Liver (tissue), 3 donors: ENCODE measurements around the gene CGN.

ENCODE experiments used
- EGR1 ChIP-seq, 2 donors: IDR thresholded peaks; 2 replicates each; pipeline ENCODE4 v1.6.1; 2016 to 2018; ENCODE audit warnings: antibody characterized with exemption in 2 of 2, low read depth in 2 of 2
- GABPA ChIP-seq, 2 donors: IDR thresholded peaks in 1 of 2; conservative IDR thresholded peaks in 1 of 2; 2 replicates each; pipeline ENCODE4 v1.6.1; 2016; ENCODE audit warnings: antibody characterized with exemption in 2 of 2, mild to moderate bottlenecking in 1 of 2, moderate library complexity in 1 of 2
- JUND ChIP-seq, 2 donors: IDR thresholded peaks; 2 replicates each; pipeline ENCODE4 v1.6.1; 2016; ENCODE audit warnings: antibody characterized with exemption in 2 of 2
- MAX ChIP-seq: IDR thresholded peaks from 2 replicates; pipeline ENCODE4 v1.6.1; 2016; ENCODE audit warnings: antibody characterized with exemption
- RXRA ChIP-seq, 2 donors: IDR thresholded peaks; 2 replicates each; pipeline ENCODE4 v1.6.1; 2017 to 2018; ENCODE audit warnings: antibody characterized with exemption in 2 of 2, mild to moderate bottlenecking in 1 of 2
- SP1 ChIP-seq: IDR thresholded peaks from 2 replicates; pipeline ENCODE4 v1.6.1; 2018; ENCODE audit warnings: antibody characterized with exemption, mild to moderate bottlenecking
- TAF1 ChIP-seq: conservative IDR thresholded peaks from 2 replicates; pipeline ENCODE4 v1.6.1; 2016; ENCODE audit warnings: antibody characterized with exemption, mild to moderate bottlenecking
- YY1 ChIP-seq: IDR thresholded peaks from 2 replicates; pipeline ENCODE4 v1.6.1; 2016; ENCODE audit warnings: antibody characterized with exemption, mild to moderate bottlenecking
- TF ChIP-seq, protein P1 (sequence below): fragments of 150-350 bp; IDR thresholded peaks from 2 replicates; pipeline ENCODE4 v1.5.1; 2017; ENCODE audit warnings: improper control_type of control experiment, low read depth, low read length; ENCODE audit not compliant: missing input control
- TF ChIP-seq, protein P2 (sequence below): IDR thresholded peaks from 2 replicates; pipeline ENCODE4 v1.6.1; 2016; ENCODE audit warnings: antibody characterized with exemption, mild to moderate bottlenecking
- donor health status: healthy.
- donor health status: healthy.

GRCh38 chr1:151502859-151503780, 8.1 kb upstream of the CGN start:
- TF ChIP-seq, protein P1, sequence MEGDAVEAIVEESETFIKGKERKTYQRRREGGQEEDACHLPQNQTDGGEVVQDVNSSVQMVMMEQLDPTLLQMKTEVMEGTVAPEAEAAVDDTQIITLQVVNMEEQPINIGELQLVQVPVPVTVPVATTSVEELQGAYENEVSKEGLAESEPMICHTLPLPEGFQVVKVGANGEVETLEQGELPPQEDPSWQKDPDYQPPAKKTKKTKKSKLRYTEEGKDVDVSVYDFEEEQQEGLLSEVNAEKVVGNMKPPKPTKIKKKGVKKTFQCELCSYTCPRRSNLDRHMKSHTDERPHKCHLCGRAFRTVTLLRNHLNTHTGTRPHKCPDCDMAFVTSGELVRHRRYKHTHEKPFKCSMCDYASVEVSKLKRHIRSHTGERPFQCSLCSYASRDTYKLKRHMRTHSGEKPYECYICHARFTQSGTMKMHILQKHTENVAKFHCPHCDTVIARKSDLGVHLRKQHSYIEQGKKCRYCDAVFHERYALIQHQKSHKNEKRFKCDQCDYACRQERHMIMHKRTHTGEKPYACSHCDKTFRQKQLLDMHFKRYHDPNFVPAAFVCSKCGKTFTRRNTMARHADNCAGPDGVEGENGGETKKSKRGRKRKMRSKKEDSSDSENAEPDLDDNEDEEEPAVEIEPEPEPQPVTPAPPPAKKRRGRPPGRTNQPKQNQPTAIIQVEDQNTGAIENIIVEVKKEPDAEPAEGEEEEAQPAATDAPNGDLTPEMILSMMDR: no peak
- no peak for TF ChIP-seq YY1
- no peak for TF ChIP-seq SP1
- TF ChIP-seq, protein P2, sequence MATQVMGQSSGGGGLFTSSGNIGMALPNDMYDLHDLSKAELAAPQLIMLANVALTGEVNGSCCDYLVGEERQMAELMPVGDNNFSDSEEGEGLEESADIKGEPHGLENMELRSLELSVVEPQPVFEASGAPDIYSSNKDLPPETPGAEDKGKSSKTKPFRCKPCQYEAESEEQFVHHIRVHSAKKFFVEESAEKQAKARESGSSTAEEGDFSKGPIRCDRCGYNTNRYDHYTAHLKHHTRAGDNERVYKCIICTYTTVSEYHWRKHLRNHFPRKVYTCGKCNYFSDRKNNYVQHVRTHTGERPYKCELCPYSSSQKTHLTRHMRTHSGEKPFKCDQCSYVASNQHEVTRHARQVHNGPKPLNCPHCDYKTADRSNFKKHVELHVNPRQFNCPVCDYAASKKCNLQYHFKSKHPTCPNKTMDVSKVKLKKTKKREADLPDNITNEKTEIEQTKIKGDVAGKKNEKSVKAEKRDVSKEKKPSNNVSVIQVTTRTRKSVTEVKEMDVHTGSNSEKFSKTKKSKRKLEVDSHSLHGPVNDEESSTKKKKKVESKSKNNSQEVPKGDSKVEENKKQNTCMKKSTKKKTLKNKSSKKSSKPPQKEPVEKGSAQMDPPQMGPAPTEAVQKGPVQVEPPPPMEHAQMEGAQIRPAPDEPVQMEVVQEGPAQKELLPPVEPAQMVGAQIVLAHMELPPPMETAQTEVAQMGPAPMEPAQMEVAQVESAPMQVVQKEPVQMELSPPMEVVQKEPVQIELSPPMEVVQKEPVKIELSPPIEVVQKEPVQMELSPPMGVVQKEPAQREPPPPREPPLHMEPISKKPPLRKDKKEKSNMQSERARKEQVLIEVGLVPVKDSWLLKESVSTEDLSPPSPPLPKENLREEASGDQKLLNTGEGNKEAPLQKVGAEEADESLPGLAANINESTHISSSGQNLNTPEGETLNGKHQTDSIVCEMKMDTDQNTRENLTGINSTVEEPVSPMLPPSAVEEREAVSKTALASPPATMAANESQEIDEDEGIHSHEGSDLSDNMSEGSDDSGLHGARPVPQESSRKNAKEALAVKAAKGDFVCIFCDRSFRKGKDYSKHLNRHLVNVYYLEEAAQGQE: no peak
- TF ChIP-seq TAF1: no peak
- TF ChIP-seq EGR1 (IDR thresholded peaks at IDR 0.05; ENCODE audit: low read depth in 2 of 2): no peak
- TF ChIP-seq MAX: no peak
- no peak for TF ChIP-seq JUND (IDR thresholded peaks at IDR 0.05)
- TF ChIP-seq GABPA (IDR thresholded peaks at IDR 0.05 in 1 of 2, conservative IDR thresholded peaks at IDR 0.05 in 1 of 2): no peak
- no peak for TF ChIP-seq RXRA (IDR thresholded peaks at IDR 0.05)
